Measurements from ENCODE around the gene CCDC50.

The CCDC50 gene

GRCh38 chr3:191350396-191351090 lies 21.3 kb downstream of the CCDC50 start:
- DNase-seq: no peak

GRCh38 chr3:191352014-191352413 lies 22.8 kb downstream of the CCDC50 start:
- DNase-seq: no peak

- no peak for DNase-seq
Observed at GRCh38 chr3:191353022-191353777, 24.0 kb downstream of the CCDC50 start.

DNA sequence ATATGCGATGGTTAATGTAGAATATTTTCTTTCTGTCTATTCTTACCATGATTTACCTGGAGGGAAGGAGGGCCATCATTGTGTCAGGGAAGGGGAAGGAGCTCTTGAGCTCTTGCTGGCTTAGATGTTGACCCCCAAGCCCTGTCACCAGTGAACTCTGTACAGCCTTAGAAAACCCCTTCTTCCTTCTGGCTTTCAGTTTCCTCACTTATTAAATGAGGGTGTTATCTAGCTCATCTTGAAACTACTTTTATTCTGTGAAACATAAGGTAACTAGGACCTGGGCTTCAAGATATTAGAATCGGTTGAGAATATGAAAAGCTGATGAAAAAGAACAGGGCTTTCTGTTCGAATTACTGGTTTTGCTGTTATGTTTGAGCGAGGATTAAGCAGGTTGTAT lies 26.2 kb downstream of the CCDC50 start:
- DNase-seq: no peak

DNA sequence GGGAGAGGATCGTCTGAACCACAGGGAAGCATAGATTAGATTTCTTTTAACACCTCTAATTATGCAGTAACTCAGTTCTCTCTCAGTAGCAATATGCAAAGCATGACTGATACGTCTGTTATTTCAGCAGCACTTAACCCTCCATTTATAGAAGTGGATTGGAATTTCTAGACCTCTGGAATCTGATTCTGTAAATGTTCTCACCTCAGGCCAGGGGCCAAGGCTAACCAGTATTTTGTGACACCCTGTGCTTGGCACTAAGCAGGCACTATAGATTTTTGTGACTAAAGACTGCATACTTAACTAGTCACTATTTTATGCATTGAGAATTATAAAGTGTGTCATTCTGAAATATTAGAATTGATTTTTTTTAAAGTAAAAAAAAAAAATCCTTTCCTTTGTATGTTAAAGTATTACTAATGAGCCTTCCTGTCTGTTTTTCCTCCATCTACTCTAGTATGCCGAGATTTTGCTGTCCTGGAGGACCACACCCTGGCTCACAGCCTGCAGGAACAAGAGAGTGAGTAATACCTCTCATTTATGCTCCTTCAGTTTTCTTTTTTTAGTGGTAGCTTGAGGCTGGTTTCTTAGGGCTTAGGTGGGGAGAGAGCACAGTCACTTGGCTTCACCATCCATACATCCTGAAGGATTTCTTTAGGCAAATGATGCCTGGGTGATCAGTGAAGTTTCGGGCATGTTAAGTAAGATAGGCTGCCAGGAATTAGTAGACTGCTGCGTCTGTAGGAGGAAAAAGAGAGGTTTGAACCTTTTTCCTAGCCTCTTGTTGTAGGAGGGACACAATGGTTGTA lies 27.6 kb downstream of the CCDC50 start:
- no peak for DNase-seq

GRCh38 chr3:191357909-191358308 lies 28.7 kb downstream of the CCDC50 start:
- no peak for DNase-seq

- DNase-seq: no peak
Observed at GRCh38 chr3:191358929-191359328, 29.7 kb downstream of the CCDC50 start.

GRCh38 chr3:191360620-191361019 lies 31.4 kb downstream of the CCDC50 start:
- no peak for DNase-seq

DNA sequence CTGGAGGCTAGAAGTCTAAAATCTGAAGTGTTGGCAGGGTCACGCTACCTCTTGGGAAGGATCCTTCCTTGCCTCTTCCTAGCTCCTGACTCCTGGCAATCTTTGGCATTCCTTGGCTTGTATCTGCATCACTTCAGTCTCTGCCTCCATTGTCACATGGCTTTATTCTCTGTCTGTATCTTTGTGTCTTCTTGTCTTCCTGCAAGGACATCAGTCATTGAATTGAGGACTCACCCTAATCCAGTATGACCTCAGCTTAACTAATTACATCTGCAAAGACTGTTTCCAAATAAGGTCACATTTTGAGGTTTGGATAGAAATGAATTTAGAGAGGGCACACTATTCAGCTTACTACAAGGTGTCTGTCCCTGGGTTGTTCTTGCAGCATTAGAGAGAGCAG lies 32.3 kb downstream of the CCDC50 start:
- DNase-seq: no peak

DNA sequence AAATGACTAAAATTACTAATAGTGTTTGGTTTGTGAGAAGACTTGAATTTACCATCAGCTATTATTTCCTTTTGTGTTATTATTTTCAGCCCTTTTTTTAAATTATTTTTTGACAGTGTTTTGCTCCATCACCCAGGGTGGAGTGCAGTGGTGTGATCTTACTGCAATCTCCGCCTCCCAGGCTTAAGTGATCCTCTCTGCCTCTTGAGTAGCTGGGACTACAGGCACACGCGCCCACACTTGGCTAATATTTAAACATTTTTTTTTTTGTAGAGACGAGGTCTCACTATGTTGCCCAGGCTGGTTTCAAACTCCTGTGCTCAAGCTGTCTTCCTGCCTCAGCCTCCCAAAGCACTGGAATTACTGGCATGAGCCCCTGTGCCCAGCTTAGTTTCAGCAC lies 32.8 kb downstream of the CCDC50 start:
- no peak for DNase-seq

DNA sequence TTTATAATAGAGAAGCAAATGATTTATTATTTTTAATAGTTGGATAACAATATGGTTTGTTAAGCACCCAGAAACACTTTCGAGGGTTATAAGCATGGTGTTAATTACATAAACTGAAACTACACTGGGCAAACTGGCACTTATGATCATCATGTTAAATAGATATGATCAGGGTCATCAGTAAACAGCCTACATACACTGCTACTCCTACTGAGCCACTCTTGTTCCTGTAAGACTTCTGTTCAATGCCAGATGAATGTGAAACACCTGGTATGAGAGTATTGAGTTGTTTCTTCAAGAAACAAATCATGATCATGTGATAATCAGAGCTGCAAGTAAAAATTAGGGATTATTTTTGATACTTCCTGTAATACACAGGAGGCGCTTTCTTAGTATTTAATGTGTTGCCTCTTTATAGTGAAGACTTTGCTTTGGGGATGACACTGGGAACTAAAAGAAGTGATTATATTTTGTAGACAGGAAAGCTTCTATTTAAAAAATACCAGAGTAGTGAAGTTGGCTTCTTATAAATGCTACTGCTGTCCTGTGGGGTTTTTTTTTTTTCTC lies 33.4 kb downstream of the CCDC50 start:
- DNase-seq: no peak

- DNase-seq: no peak
Observed at GRCh38 chr3:191363221-191363620, 34.0 kb downstream of the CCDC50 start.

DNA sequence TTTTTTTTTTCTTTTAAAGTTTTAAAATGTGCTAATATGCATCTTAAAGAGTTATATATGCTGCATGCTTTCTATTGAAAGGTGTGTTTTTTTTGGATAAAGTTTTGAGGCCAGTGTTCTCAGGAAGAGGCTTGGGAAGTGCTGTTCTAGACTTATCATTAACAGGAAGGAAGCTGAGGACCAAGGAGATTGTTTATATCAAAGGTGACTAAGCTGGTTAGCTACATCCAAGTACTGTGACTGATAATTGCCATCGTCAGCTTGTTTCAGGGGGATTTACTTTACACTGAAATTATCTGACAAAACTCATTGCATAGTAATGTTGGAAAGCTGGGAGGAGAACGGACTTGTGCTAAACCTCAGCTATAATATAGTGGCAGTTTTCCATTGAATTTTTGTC lies 37.5 kb downstream of the CCDC50 start:
- DNase-seq: no peak

DNA sequence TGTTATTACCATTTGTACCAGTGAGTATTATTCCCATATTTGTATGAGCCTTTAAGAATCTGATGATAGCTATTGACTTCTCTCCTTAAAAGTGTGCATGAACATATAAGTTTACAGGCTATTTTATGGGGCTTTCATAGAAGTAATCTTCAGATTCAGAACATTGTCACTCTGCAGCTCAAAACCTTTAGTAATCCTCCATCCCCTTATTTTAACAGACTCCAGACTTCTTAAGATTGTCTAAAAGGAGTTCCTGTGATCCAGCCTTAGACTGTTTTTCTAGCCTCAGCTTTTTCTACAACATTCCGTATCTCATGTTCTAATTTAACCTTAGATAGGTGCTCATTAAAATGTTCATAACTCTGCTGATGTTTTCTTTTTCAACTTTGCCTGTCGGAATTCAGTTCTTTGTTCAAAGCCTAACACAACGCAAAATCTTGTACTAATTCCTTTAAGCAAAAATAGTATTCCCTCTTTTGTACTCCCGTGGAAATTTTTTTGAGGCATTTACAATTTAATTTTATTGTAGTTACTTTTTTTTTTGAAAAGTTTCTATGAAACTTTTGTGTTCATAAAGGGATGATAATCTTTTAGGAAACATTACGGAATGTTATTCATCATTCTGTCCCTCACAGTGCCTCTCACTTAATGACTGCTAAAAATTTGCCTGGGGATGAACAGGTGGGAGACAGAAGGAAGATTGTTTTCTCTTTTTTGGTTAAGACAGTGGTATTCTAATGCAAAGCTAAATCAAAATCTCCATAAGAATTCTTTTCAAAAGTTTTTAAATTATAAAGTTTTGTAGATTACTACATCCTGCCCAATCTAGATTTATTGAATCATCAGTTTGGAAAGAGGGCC lies 39.8 kb downstream of the CCDC50 start:
- no peak for DNase-seq

- DNase-seq: no peak
Observed at GRCh38 chr3:191369616-191370010, 40.4 kb downstream of the CCDC50 start.

GRCh38 chr3:191372122-191372521 lies 42.9 kb downstream of the CCDC50 start:
- DNase-seq: no peak

DNA sequence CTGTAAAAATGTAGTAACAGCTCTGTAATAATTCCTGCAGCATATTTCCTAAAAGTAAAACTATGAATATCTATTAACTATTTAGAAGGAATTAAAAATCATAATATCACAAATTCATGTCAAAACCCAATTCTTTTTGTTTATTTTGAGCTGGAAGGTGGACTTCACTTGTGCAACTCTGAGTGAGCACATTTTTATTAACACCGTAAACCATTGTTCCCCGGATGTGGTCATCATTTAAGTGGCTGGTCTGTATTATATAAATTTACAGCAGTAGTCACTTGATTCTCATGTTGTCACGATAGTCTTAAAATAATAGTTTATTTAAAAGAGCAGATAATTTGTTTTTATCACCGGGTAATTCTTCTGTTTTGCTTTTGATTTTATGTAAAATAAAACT lies 44.1 kb downstream of the CCDC50 start:
- DNase-seq: no peak

- DNase-seq: no peak
Observed at GRCh38 chr3:191376516-191377141, 47.4 kb downstream of the CCDC50 start.

GRCh38 chr3:191378142-191378812 lies 49.1 kb downstream of the CCDC50 start:
- DNase-seq: no peak

GRCh38 chr3:191379446-191379845 lies 50.3 kb downstream of the CCDC50 start:
- DNase-seq: no peak

- no peak for DNase-seq
Observed at GRCh38 chr3:191380001-191380400, 50.8 kb downstream of the CCDC50 start.
